ENCODE data around the gene MAGI1. TPM values are rescaled to one million over a fixed set of nuclear protein-coding genes. Genes with fewer than 3 reads are reported as not detected.

MAGI1 gene
- total and polyA plus RNA-seq, 7 donors: 10.2 to 54.0 (median 29.8) TPM

- H3K27ac ChIP-seq: peak overlapping the region in 3 of 4 donors; percentile 66 to 79 (median 77)
- peaks cover 0 to 49% (median 40%) of the 10 kb centered on the region in 4 donors for H3K4me1 ChIP-seq
- H3K4me3 ChIP-seq: peak overlapping the region; percentile 13 to 43 (median 35)
- intact Hi-C loops (cut with DNase I): loop anchor here (5.0 kb wide), 1 partner anchor 44 kb away; no protein-coding TSS in a partner anchor
- H3K27me3 ChIP-seq: no peaks in the 10 kb centered on the region
- TF ChIP-seq POLR2A (IDR thresholded peaks at IDR 0.05) (peak in 1 of 2 donors; percentile 12), POLR2AphosphoS5 (IDR thresholded peaks at IDR 0.05) (no peak)
- H3K36me3 ChIP-seq: no peaks in the 10 kb centered on the region
- no peak for DNase-seq
- no peaks in the 10 kb centered on the region for H3K9me3 ChIP-seq
- 80 to 89% methylated on average over 5 of the region's 5 CpGs for WGBS, 2 donors
Observed at GRCh38 chr3:65400899-65401298, 637.8 kb downstream of the MAGI1 start.

- H3K27me3 ChIP-seq: no peaks in the 10 kb centered on the region
- H3K27ac ChIP-seq: peak overlapping the region in 3 of 4 donors; percentile 66 to 79 (median 77)
- TF ChIP-seq CTCF (IDR thresholded peaks at IDR 0.05) (no peak), POLR2A (IDR thresholded peaks at IDR 0.05) (no peak), POLR2AphosphoS5 (IDR thresholded peaks at IDR 0.05) (peak in 2 of 4 donors; percentile 7 to 27)
- no peak overlapping the region for H3K4me3 ChIP-seq
- no peaks in the 10 kb centered on the region for H3K9me3 ChIP-seq
- H3K4me1 ChIP-seq: peaks cover 0 to 59% (median 52%) of the 10 kb centered on the region in 4 donors
- no peak for DNase-seq
- no peaks in the 10 kb centered on the region for H3K36me3 ChIP-seq
- intact Hi-C loops (cut with DNase I): no loop called here
Observed at GRCh38 chr3:65398953-65399352, 639.8 kb downstream of the MAGI1 start.

- intact Hi-C loops (cut with DNase I): no loop called here
- Histone ChIP-seq H3K4me1 (peaks cover 0 to 56% (median 37%) of the 10 kb centered on the region in 4 donors), H3K27ac (no peak overlapping the region), H3K4me3 (no peak overlapping the region), H3K27me3 (no peaks in the 10 kb centered on the region), H3K36me3 (no peaks in the 10 kb centered on the region), H3K9me3 (no peaks in the 10 kb centered on the region)
- no peak for TF ChIP-seq EP300 (IDR thresholded peaks at IDR 0.05)
- TF ChIP-seq POLR2AphosphoS5 (IDR thresholded peaks at IDR 0.05): no peak
- no peak for TF ChIP-seq CTCF (IDR thresholded peaks at IDR 0.05)
- no peak for TF ChIP-seq POLR2A (IDR thresholded peaks at IDR 0.05)
- no peak for DNase-seq
Observed at GRCh38 chr3:65396078-65396477, 642.6 kb downstream of the MAGI1 start.

DNA sequence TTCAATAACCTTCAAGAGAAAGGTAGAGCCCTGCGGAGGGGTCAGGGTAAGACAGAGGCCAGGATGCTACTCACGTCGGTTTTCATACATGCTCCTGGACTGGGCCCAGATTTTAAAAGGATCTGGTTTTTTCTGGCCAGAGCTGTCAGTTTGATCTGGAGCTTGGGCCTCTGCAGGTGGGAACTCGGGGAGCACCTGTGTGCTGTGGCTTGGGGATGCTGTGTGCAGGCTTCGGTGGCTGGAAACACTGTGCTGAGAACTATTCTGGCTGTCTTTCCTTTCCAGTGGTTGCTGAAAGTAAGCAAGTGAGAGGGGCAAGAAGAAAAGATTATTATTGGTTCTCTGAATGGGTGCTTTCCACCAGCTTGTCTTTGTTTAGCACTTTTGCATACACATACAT, 647.6 kb downstream of the MAGI1 start:
- intact Hi-C loops (cut with DNase I): no loop called here
- Histone ChIP-seq H3K27me3 (no peaks in the 10 kb centered on the region), H3K9me3 (no peaks in the 10 kb centered on the region), H3K4me1 (peaks cover 0 to 35% (median 15%) of the 10 kb centered on the region in 4 donors), H3K36me3 (peaks cover 0 to 11% (median 5%) of the 10 kb centered on the region in 4 donors), H3K4me3 (no peak overlapping the region), H3K27ac (no peak overlapping the region)
- TF ChIP-seq CTCF (IDR thresholded peaks at IDR 0.05) (no peak), POLR2AphosphoS5 (IDR thresholded peaks at IDR 0.05) (no peak), POLR2A (IDR thresholded peaks at IDR 0.05) (no peak), EP300 (IDR thresholded peaks at IDR 0.05) (no peak)
- DNase-seq: no peak
- 86 to 91% methylated on average over 5 of the region's 5 CpGs for WGBS, 2 donors

DNA sequence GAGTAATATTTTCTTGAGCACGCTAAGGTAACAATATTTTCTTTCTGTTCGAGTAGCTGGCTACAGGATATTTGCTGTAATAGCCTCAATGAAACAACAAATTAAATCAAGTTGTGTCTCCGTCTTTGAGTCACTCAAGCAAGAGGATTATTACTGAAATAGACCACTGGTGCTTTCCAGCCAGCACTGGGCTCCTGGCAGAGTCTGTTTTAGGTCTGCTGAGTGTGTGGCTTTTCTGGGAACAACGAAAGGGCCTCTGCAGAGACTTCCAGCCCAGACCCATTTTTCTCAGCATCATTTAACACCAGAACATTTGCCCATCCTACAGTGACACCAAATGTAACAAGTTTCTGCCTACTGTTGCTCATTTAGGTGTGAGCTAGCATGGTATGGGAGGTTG, 652.9 kb downstream of the MAGI1 start:
- Histone ChIP-seq H3K27me3 (no peaks in the 10 kb centered on the region), H3K36me3 (peaks cover 0 to 37% (median 17%) of the 10 kb centered on the region in 4 donors), H3K27ac (peak overlapping the region in 3 of 4 donors; percentile 54 to 69 (median 61)), H3K9me3 (no peaks in the 10 kb centered on the region), H3K4me1 (peaks cover 0 to 17% (median 8%) of the 10 kb centered on the region in 4 donors), H3K4me3 (no peak overlapping the region)
- intact Hi-C loops (cut with DNase I): no loop called here
- no peak for TF ChIP-seq POLR2AphosphoS5 (IDR thresholded peaks at IDR 0.05)
- TF ChIP-seq POLR2A (IDR thresholded peaks at IDR 0.05): no peak
- no peak for TF ChIP-seq CTCF (IDR thresholded peaks at IDR 0.05)
- TF ChIP-seq EP300 (IDR thresholded peaks at IDR 0.05): no peak
- no peak for DNase-seq
- WGBS, 2 donors: 87 to 95% methylated on average over 4 of the region's 4 CpGs
